Panc1 (cell line): ENCODE data around the gene ANKRD53. TPM values are rescaled to one million over a fixed set of nuclear protein-coding genes. Genes with fewer than 3 reads are reported as not detected.

Experiments
- ATAC-seq: fragments of 200-7000 bp; cut with Tn5 transposase; 2 replicates; pipeline ENCODE4 v1.9.1; 2020; ENCODE audit warnings: mild to moderate bottlenecking, moderate library complexity
- BruUV-seq: library from RNA; stranded (reverse); fragments of 400-500 nt; replicated peaks from 2 replicates; lab custom pipeline; 2021; lab: Mats Ljungman, UMichigan
- CTCF ChIA-PET: fragments of 300-600 bp; sonication (Branson Sonifier 250); formaldehyde crosslinking; loops from one replicate; lab custom pipeline; 2022; ENCODE audit warnings: antibody characterized with exemption; lab: Charles Lee
- POLR2A ChIA-PET: fragments of 300-600 bp; sonication (Branson Sonifier 250); formaldehyde crosslinking; loops from one replicate; lab custom pipeline; 2022; ENCODE audit warnings: antibody characterized with exemption; lab: Charles Lee
- DNase-seq: peaks from one replicate; pipeline ENCODE4 v3.0.0-alpha.2; 2010; ENCODE audit warnings: low read depth, low spot score
- H3K27ac ChIP-seq: 2 replicates; pipeline ENCODE4 v1.5.1; 2011; ENCODE audit warnings: mild to moderate bottlenecking, low read length, inconsistent platforms
- H3K27me3 ChIP-seq: fragments of 200-500 bp; sonication (Bioruptor generic); 2 replicates; pipeline ENCODE4 v1.6.0; 2014; ENCODE audit warnings: low read length, inconsistent platforms; ENCODE audit not compliant: control insufficient read depth, insufficient read depth
- H3K36me3 ChIP-seq: fragments of 200-500 bp; sonication (Bioruptor generic); 2 replicates; pipeline ENCODE4 v1.5.1; 2014; ENCODE audit warnings: inconsistent platforms, mild to moderate bottlenecking, low read length, moderate library complexity; ENCODE audit not compliant: control insufficient read depth, insufficient read depth
- H3K4me1 ChIP-seq: 2 replicates; pipeline ENCODE4 v1.5.1; 2011; ENCODE audit warnings: inconsistent platforms, mild to moderate bottlenecking, low read length, moderate library complexity; ENCODE audit not compliant: control insufficient read depth, insufficient read depth
- H3K4me3 ChIP-seq, 2 experiments: 2 replicates each; pipeline ENCODE4 v1.5.1; 2011 to 2012; ENCODE audit warnings: low read depth in 2 of 2, low read length in 2 of 2, mild to moderate bottlenecking in 2 of 2, inconsistent platforms in 1 of 2, moderate library complexity in 1 of 2
- H3K9me3 ChIP-seq: fragments of 200-500 bp; sonication (Bioruptor generic); 2 replicates; pipeline ENCODE4 v1.5.1; 2014; ENCODE audit warnings: low read depth, mild to moderate bottlenecking, inconsistent platforms, low read length, moderate library complexity; ENCODE audit not compliant: control insufficient read depth, insufficient read depth
- CTCF ChIP-seq: fragments of 450-650 bp; IDR thresholded peaks from 2 replicates; pipeline ENCODE4 v1.5.1; 2017; ENCODE audit warnings: mild to moderate bottlenecking
- POLR2AphosphoS5 ChIP-seq: IDR thresholded peaks from 2 replicates; pipeline ENCODE4 v1.6.1; 2012; ENCODE audit warnings: mild to moderate bottlenecking, low read depth, low read length, moderate library complexity
- REST ChIP-seq, 2 experiments: IDR thresholded peaks; 2 replicates each; pipeline ENCODE4 v1.6.1; 2011 to 2012; ENCODE audit warnings: low read depth in 2 of 2, control low read depth in 1 of 2, low read length in 1 of 2, mild to moderate bottlenecking in 1 of 2, moderate library complexity in 1 of 2; ENCODE audit not compliant: insufficient read depth in 1 of 2
- SIN3A ChIP-seq: IDR thresholded peaks from 2 replicates; pipeline ENCODE4 v1.6.1; 2012; ENCODE audit warnings: low read depth, mild to moderate bottlenecking, low read length, moderate library complexity, borderline replicate concordance; ENCODE audit not compliant: insufficient read depth
- TCF7L2 ChIP-seq: IDR thresholded peaks from 2 replicates; pipeline ENCODE4 v1.6.1; 2011; ENCODE audit warnings: mild to moderate bottlenecking, low read depth, low read length, inconsistent platforms
- in situ Hi-C: cut with HindIII; loops from 2 replicates; pipeline ENCODE4 v1.10.0; 2016; ENCODE audit warnings: low sequenced_read_pairs, low pct_unique_long_range_greater_than_20kb
- intact Hi-C: fragments of 100-400 bp; cut with micrococcal nuclease; formaldehyde crosslinking; loops from one replicate; pipeline ENCODE4 v1.10.0; 2022; ENCODE audit not compliant: unreplicated experiment
- total RNA-seq: library from RNA; stranded (reverse); gene quantifications from one replicate; pipeline ENCODE4 v1.2.1, GENCODE V29; 2021; ENCODE audit not compliant: unreplicated experiment

The ANKRD53 gene
- total RNA-seq, 1 experiment from 2014 or later = not detected

DNA sequence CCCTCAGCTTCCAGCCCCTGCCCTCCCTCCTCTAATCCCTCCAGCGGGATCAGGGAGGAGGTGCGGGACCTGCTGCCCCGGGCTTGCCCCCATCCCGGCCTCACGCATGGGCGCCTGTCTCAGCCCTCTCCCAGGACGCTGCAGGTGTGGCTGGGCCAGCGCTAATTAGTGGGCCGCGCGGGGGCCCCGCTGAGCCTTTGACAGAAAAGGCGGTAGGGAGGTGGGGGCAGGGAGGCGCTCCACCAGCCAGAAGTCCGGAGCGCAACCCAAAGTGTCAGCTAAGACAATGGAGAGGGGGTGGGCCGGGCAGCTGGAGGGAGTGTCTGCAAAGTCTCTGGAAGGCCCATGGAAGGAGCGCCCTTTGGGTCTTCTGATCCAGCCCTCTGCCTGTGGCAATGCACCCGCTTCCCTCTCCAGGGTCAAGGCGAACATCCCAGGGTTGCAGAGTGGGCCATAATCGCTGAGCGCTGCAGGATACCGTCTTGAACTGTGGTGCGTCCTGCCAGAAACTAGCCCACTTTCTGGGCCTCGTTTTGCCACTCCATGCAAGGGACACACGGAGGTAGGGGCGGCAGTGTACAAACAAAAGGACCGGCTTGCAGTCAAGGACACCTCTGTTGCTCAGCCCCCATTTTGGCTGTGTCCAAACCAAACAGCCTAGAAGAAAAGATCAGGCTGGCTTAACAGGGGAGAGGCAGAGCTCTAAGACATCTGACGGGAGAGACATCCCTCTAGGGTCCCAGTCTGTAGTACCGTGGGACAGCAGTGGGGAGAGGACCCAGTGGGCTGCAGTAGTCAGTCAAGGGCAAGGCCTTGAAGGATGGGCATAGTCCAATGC, 39.2 kb upstream of the ANKRD53 start:
- ChIA-PET POLR2A (no interaction called here), CTCF (no interaction called here)
- in situ Hi-C loops = no loop called here
- DNase-seq (no peak), ATAC-seq (no peak)
- no peaks in the 10 kb centered on the region for H3K4me1 ChIP-seq
- H3K27ac ChIP-seq = no peak overlapping the region
- BruUV-seq = no TSS peak
- H3K4me3 ChIP-seq = no peak overlapping the region
- intact Hi-C loops = no loop called here
- no peaks in the 10 kb centered on the region for H3K27me3 ChIP-seq
- no peaks in the 10 kb centered on the region for H3K36me3 ChIP-seq
- no peaks in the 10 kb centered on the region for H3K9me3 ChIP-seq
- TF ChIP-seq POLR2AphosphoS5 = no peak
- no peak for TF ChIP-seq CTCF
- no peak for TF ChIP-seq SIN3A
- no peak for TF ChIP-seq REST (IDR thresholded peaks at IDR 0.05; ENCODE audit: insufficient read depth in 1 of 2, low read depth in 2 of 2, low read length in 1 of 2)

DNA sequence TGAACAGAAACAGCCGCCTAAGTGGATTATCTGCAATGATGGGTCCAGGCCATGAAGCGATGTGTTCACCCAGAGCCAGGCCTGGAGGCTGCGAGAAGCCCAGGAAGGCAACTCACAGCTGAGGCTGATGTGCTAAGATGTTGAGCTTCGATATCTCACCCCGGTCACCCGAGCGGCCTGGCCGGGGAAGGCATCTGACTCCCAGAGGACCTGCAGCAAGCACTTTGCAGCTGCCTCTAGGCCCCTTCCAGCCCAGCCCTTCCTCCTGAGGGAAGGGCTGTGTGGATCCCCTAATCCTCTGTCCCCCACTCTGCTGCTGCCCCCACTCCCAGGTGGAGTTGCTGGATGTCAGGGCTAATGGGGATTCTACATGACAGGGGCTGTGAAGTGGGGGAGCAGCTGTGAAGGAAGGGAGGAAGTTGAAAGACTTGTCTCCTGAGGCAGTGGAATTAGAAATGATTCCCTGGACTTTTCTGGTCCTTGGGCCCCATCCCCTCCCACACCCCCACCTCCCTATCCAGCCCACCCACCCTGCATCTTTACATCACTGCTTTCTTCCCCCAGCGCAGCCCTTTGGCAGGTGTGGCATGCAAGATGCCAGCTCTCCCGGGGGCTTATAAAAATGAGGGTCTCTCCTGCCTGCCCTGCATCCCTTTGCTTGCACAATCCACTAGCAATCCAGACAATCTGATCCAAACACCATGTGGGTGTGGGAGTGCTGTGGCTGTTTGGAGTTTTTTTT, 38.4 kb upstream of the ANKRD53 start:
- TF ChIP-seq TCF7L2 (no peak), POLR2AphosphoS5 (no peak), SIN3A (no peak), CTCF (no peak), REST (IDR thresholded peaks at IDR 0.05; ENCODE audit: insufficient read depth in 1 of 2, low read depth in 2 of 2, low read length in 1 of 2) (no peak)
- Histone ChIP-seq H3K36me3 (no peaks in the 10 kb centered on the region), H3K27me3 (no peaks in the 10 kb centered on the region), H3K27ac (no peak overlapping the region), H3K9me3 (no peaks in the 10 kb centered on the region), H3K4me3 (no peak overlapping the region), H3K4me1 (no peaks in the 10 kb centered on the region)
- in situ Hi-C loops (no loop called here), intact Hi-C loops (no loop called here)
- CTCF ChIA-PET = no interaction called here
- POLR2A ChIA-PET = no interaction called here
- ATAC-seq = no peak
- BruUV-seq = no TSS peak
- DNase-seq = no peak
